Panc1 (cell line): Measurements from ENCODE around the gene IDE. TPM values are rescaled to one million over a fixed set of nuclear protein-coding genes. Genes with fewer than 3 reads are reported as not detected.
"Not testable (repeated sequence)": the region's sequence is repeated elsewhere in the genome, so short reads cannot be mapped to it uniquely, and the experiment has no call there.

ENCODE experiments used
- ATAC-seq: fragments of 200-7000 bp; cut with Tn5 transposase; 2 replicates; pipeline ENCODE4 v1.9.1; 2020; ENCODE audit warnings: mild to moderate bottlenecking, moderate library complexity
- BruUV-seq: library from RNA; stranded (reverse); fragments of 400-500 nt; replicated peaks from 2 replicates; lab custom pipeline; 2021; lab: Mats Ljungman, UMichigan
- CTCF ChIA-PET: fragments of 300-600 bp; sonication (Branson Sonifier 250); formaldehyde crosslinking; loops from one replicate; lab custom pipeline; 2022; ENCODE audit warnings: antibody characterized with exemption; lab: Charles Lee
- POLR2A ChIA-PET: fragments of 300-600 bp; sonication (Branson Sonifier 250); formaldehyde crosslinking; loops from one replicate; lab custom pipeline; 2022; ENCODE audit warnings: antibody characterized with exemption; lab: Charles Lee
- DNase-seq: peaks from one replicate; pipeline ENCODE4 v3.0.0-alpha.2; 2010; ENCODE audit warnings: low read depth, low spot score
- H3K27ac ChIP-seq: 2 replicates; pipeline ENCODE4 v1.5.1; 2011; ENCODE audit warnings: mild to moderate bottlenecking, low read length, inconsistent platforms
- H3K27me3 ChIP-seq: fragments of 200-500 bp; sonication (Bioruptor generic); 2 replicates; pipeline ENCODE4 v1.6.0; 2014; ENCODE audit warnings: low read length, inconsistent platforms; ENCODE audit not compliant: control insufficient read depth, insufficient read depth
- H3K36me3 ChIP-seq: fragments of 200-500 bp; sonication (Bioruptor generic); 2 replicates; pipeline ENCODE4 v1.5.1; 2014; ENCODE audit warnings: inconsistent platforms, mild to moderate bottlenecking, low read length, moderate library complexity; ENCODE audit not compliant: control insufficient read depth, insufficient read depth
- H3K4me1 ChIP-seq: 2 replicates; pipeline ENCODE4 v1.5.1; 2011; ENCODE audit warnings: inconsistent platforms, mild to moderate bottlenecking, low read length, moderate library complexity; ENCODE audit not compliant: control insufficient read depth, insufficient read depth
- H3K4me3 ChIP-seq, 2 experiments: 2 replicates each; pipeline ENCODE4 v1.5.1; 2011 to 2012; ENCODE audit warnings: low read depth in 2 of 2, low read length in 2 of 2, mild to moderate bottlenecking in 2 of 2, inconsistent platforms in 1 of 2, moderate library complexity in 1 of 2
- H3K9me3 ChIP-seq: fragments of 200-500 bp; sonication (Bioruptor generic); 2 replicates; pipeline ENCODE4 v1.5.1; 2014; ENCODE audit warnings: low read depth, mild to moderate bottlenecking, inconsistent platforms, low read length, moderate library complexity; ENCODE audit not compliant: control insufficient read depth, insufficient read depth
- CTCF ChIP-seq: fragments of 450-650 bp; IDR thresholded peaks from 2 replicates; pipeline ENCODE4 v1.5.1; 2017; ENCODE audit warnings: mild to moderate bottlenecking
- POLR2AphosphoS5 ChIP-seq: IDR thresholded peaks from 2 replicates; pipeline ENCODE4 v1.6.1; 2012; ENCODE audit warnings: mild to moderate bottlenecking, low read depth, low read length, moderate library complexity
- REST ChIP-seq, 2 experiments: IDR thresholded peaks; 2 replicates each; pipeline ENCODE4 v1.6.1; 2011 to 2012; ENCODE audit warnings: low read depth in 2 of 2, control low read depth in 1 of 2, low read length in 1 of 2, mild to moderate bottlenecking in 1 of 2, moderate library complexity in 1 of 2; ENCODE audit not compliant: insufficient read depth in 1 of 2
- SIN3A ChIP-seq: IDR thresholded peaks from 2 replicates; pipeline ENCODE4 v1.6.1; 2012; ENCODE audit warnings: low read depth, mild to moderate bottlenecking, low read length, moderate library complexity, borderline replicate concordance; ENCODE audit not compliant: insufficient read depth
- TCF7L2 ChIP-seq: IDR thresholded peaks from 2 replicates; pipeline ENCODE4 v1.6.1; 2011; ENCODE audit warnings: mild to moderate bottlenecking, low read depth, low read length, inconsistent platforms
- in situ Hi-C: cut with HindIII; loops from 2 replicates; pipeline ENCODE4 v1.10.0; 2016; ENCODE audit warnings: low sequenced_read_pairs, low pct_unique_long_range_greater_than_20kb
- intact Hi-C: fragments of 100-400 bp; cut with micrococcal nuclease; formaldehyde crosslinking; loops from one replicate; pipeline ENCODE4 v1.10.0; 2022; ENCODE audit not compliant: unreplicated experiment
- total RNA-seq: library from RNA; stranded (reverse); gene quantifications from one replicate; pipeline ENCODE4 v1.2.1, GENCODE V29; 2021; ENCODE audit not compliant: unreplicated experiment

The IDE gene
- total RNA-seq, 1 experiment from 2014 or later, result 79.0 TPM

DNA sequence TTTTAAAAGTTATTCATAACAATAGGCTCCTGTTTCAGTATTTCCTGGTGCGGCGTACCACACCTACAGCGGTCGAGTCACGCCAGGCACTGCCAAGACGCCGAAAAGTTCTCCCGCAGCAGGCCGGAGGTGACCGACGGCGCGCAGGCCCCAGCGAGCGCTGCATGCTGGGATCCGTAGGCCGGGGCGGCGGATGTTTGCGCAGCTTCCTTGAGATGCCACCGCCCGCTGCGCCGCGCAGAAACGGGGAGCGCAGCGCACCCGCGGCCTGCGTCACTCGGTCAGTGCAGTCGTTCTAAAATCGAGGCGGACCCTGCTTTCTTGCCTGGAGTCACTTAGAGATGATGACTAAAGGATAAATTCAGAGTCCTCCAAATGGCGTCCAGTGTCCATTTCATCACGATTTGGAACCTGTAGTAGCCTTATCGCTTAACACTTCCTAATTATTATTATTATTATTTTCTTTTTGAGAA is 17.7 kb upstream of the IDE start:
- ChIA-PET POLR2A (interaction anchor here (0.6 to 1.0 kb wide), 2 partner anchors 17 to 1406 kb away, joined by 3 to 7 read pairs; partner anchors contain the start of gene IDE), CTCF (no interaction called here)
- TF ChIP-seq REST (IDR thresholded peaks at IDR 0.05; ENCODE audit: insufficient read depth in 1 of 2, low read depth in 2 of 2, low read length in 1 of 2) (0 out of 4 replicates have a peak, but pooled peaks of 1 of the 2 experiments have one; percentile 51), SIN3A (peak; percentile 77), TCF7L2 (no peak; the same call in 1 of the 2 replicates), CTCF (no peak), POLR2AphosphoS5 (peak; percentile 94)
- Histone ChIP-seq H3K9me3 (no peaks in the 10 kb centered on the region), H3K27me3 (no peaks in the 10 kb centered on the region), H3K27ac (peak overlapping the region; percentile 87), H3K36me3 (no peaks in the 10 kb centered on the region; the same call in 1 of the 2 replicates), H3K4me1 (peaks cover 26% of the 10 kb centered on the region), H3K4me3 (peak overlapping the region; percentile 79 to 81)
- peak; percentile 90 for ATAC-seq
- in situ Hi-C loops (no loop called here), intact Hi-C loops (no loop called here)
- BruUV-seq, result no TSS peak
- peak; percentile 82 for DNase-seq

- in situ Hi-C loops, result no loop called here
- Histone ChIP-seq H3K9me3 (no peaks in the 10 kb centered on the region), H3K4me1 (peaks cover 21% of the 10 kb centered on the region), H3K4me3 (peak overlapping the region; percentile 79 to 81), H3K27ac (peak overlapping the region; percentile 87), H3K36me3 (no peaks in the 10 kb centered on the region; the same call in 1 of the 2 replicates), H3K27me3 (no peaks in the 10 kb centered on the region)
- BruUV-seq, result TSS peak; percentile 96
- ChIA-PET CTCF (interaction anchor here (0.5 to 1.1 kb wide), 5 partner anchors 10 to 1043 kb away, joined by 3 to 4 read pairs (median 3); no protein-coding TSS in a partner anchor), POLR2A (interaction anchor here (0.6 to 1.0 kb wide), 3 partner anchors 17 to 1407 kb away, joined by 3 to 7 read pairs (median 6); partner anchors contain the start of gene IDE)
- intact Hi-C loops, result no loop called here
- ATAC-seq, result peak; percentile 44
- no peak for TF ChIP-seq POLR2AphosphoS5
- TF ChIP-seq CTCF, result no peak; the same call in 1 of the 2 replicates
- no peak for TF ChIP-seq TCF7L2
- TF ChIP-seq SIN3A, result no peak
- no peak for TF ChIP-seq REST (IDR thresholded peaks at IDR 0.05; ENCODE audit: insufficient read depth in 1 of 2, low read depth in 2 of 2, low read length in 1 of 2)
- no peak for DNase-seq
Measured at GRCh38 chr10:92590623-92591549, 17.0 kb upstream of the IDE start.

- BruUV-seq, H3K36me3 ChIP-seq, ATAC-seq, H3K27ac ChIP-seq, intact Hi-C loops, in situ Hi-C loops, H3K9me3 ChIP-seq, DNase-seq, H3K27me3 ChIP-seq, CTCF ChIA-PET, H3K4me3 ChIP-seq, H3K4me1 ChIP-seq: not testable (repeated sequence)
- POLR2A ChIA-PET, result interaction anchor here (0.6 kb wide), 1 partner anchor 1432 kb away, joined by 7 read pairs; no protein-coding TSS in a partner anchor
Measured at GRCh38 chr10:92582347-92582746, 8.5 kb upstream of the IDE start.
